Stomach smooth muscle (tissue), 2 donors: Measurements from ENCODE around the gene PDZD7.
A peak's percentile ranks its signal among the peaks of the same experiment; 100 is the strongest.

Source experiments
- H3K27ac ChIP-seq: one replicate; pipeline ENCODE4 v1.7.0; 2013; ENCODE audit warnings: mild to moderate bottlenecking, low read length, inconsistent platforms
- H3K27me3 ChIP-seq, 2 donors: one replicate each; pipeline ENCODE4 v1.7.0; 2013; ENCODE audit warnings: low read length in 2 of 2; ENCODE audit not compliant: insufficient read depth in 2 of 2, control insufficient read depth in 1 of 2
- H3K36me3 ChIP-seq, 2 donors: one replicate each; pipeline ENCODE4 v1.7.0; 2013; ENCODE audit warnings: low read length in 2 of 2; ENCODE audit not compliant: control insufficient read depth in 2 of 2, insufficient read depth in 2 of 2
- H3K4me1 ChIP-seq: one replicate; pipeline ENCODE4 v1.7.0; 2013; ENCODE audit warnings: low read length; ENCODE audit not compliant: control insufficient read depth, insufficient read depth
- H3K4me3 ChIP-seq, 2 donors: one replicate each; pipeline ENCODE4 v1.7.0; 2013; ENCODE audit warnings: low read length in 2 of 2
- H3K9ac ChIP-seq, 2 donors: one replicate each; pipeline ENCODE4 v1.7.0; 2013; ENCODE audit warnings: low read length in 2 of 2, mild to moderate bottlenecking in 1 of 2
- H3K9me3 ChIP-seq, 2 donors: one replicate each; pipeline ENCODE4 v1.7.0; 2013; ENCODE audit warnings: low read length in 2 of 2; ENCODE audit not compliant: control insufficient read depth in 2 of 2
- donor health status: healthy.
- donor health status: Pancreatic carcinoma.

PDZD7 gene

DNA sequence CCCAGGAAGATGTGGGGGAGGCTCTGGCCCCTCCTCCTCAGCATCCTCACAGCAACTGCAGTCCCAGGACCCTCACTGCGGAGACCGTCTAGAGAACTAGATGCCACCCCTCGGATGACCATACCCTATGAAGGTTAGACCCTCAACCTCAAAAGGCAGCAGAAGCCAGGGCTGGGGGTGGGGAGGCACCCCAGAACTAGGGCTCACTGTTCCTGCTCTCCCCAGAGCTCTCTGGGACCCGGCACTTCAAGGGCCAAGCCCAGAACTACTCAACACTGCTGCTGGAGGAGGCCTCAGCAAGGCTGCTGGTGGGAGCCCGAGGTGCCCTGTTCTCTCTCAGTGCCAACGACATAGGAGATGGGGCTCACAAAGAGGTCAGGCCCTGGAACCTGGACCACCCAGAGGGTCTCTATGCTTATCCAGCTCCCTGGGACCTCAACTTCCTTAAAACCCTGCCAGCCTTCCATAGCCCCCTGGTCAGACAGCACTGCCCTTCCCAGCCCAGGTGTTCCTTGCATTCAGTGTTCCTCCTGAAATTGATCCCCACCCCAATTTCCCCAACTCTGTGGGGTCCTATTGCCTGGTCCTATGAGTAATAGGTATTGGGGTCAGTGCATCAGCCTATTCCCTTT is 57.9 kb downstream of the PDZD7 start:
- Histone ChIP-seq H3K36me3 (peaks cover 0 to 9% of the 10 kb centered on the region in 2 donors), H3K9me3 (no peaks in the 10 kb centered on the region), H3K4me1 (peaks cover 13% of the 10 kb centered on the region), H3K27me3 (no peaks in the 10 kb centered on the region), H3K9ac (no peak overlapping the region), H3K4me3 (no peak overlapping the region), H3K27ac (no peak overlapping the region)

DNA sequence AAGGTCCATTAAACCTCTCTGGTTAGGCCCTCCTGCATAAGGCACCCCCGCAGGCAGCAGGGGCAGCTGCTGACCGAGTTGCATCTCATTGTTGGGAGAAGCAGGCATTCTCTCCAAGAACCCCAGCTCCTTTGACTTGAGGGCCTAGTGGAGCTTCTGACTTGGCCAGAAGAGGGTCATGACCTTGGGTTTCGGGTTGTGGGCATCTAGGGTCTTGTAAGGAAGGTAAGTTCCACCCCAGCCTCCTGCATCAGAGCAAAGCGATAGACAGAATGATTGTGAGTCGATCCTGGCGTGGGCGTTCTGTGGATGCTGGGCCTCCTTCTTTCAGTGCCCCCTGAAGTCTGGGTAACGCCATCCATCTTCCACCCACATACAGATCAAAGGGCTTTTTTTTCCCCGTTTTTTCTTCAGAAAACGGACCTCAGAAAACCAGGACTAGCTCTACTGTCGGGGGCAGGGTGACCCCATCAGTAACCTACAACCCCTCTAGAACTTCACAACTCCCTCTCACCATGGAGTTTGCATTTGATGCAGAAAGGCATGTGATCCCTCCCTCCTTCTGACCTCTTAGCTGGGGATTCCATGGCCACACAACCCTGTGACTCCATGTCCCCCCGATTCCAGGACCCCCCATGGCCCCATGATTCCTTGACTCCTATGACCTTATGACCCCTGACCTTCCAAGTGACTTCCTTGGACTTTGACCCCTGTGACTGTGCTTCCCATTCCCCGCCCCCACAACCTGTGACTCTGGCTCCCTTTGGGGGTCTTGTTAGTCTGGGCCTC is 58.6 kb downstream of the PDZD7 start:
- Histone ChIP-seq H3K27me3 (no peaks in the 10 kb centered on the region), H3K27ac (no peak overlapping the region), H3K9ac (no peak overlapping the region), H3K36me3 (peaks cover 0 to 9% of the 10 kb centered on the region in 2 donors), H3K9me3 (no peaks in the 10 kb centered on the region), H3K4me3 (no peak overlapping the region), H3K4me1 (peaks cover 13% of the 10 kb centered on the region)

DNA sequence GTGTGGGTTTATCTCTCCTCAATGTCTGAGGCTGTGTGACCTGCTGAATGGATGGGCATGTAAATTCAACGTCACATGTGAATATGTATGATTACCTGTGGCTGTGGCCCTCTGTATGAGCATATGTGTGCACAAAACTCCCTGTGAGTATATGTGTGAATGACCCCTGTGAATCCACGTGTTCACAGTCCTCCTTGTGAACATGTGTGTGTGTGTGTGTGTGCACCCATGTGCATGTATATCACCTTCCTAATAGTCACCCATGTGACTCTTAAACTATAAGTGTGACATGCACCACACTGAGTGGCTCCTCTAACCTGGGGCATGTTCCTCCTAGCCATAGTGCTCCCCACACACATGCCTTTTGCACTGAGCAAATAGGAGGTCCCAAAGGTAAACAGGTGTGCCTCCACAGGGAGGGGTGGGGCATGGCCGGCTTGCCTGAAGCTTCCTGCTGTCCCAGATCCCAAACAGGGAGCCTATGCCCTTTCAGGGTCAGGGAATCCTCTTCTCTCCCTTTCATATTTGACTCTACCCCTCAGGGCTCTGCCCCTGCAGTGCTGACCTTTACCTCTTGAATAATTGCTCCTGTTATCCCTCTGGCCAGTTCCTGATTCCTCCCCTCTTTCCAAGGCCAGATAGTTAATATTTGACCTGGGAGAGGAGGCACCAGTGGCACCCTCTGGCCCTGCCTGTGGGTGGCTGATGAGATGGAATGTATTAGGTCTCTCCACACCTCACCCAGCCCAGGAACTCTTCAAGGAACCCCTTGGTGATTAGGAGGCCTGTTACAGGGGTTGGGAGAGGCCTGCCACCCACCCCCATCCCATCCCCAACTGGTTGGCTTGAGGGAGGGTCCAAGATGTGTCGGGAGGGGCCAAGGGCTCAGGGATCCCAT is 59.8 kb downstream of the PDZD7 start:
- Histone ChIP-seq H3K27me3 (no peaks in the 10 kb centered on the region), H3K9ac (no peak overlapping the region), H3K36me3 (peaks cover 0 to 12% of the 10 kb centered on the region in 2 donors), H3K27ac (no peak overlapping the region), H3K9me3 (no peaks in the 10 kb centered on the region), H3K4me3 (no peak overlapping the region), H3K4me1 (peaks cover 13% of the 10 kb centered on the region)

DNA sequence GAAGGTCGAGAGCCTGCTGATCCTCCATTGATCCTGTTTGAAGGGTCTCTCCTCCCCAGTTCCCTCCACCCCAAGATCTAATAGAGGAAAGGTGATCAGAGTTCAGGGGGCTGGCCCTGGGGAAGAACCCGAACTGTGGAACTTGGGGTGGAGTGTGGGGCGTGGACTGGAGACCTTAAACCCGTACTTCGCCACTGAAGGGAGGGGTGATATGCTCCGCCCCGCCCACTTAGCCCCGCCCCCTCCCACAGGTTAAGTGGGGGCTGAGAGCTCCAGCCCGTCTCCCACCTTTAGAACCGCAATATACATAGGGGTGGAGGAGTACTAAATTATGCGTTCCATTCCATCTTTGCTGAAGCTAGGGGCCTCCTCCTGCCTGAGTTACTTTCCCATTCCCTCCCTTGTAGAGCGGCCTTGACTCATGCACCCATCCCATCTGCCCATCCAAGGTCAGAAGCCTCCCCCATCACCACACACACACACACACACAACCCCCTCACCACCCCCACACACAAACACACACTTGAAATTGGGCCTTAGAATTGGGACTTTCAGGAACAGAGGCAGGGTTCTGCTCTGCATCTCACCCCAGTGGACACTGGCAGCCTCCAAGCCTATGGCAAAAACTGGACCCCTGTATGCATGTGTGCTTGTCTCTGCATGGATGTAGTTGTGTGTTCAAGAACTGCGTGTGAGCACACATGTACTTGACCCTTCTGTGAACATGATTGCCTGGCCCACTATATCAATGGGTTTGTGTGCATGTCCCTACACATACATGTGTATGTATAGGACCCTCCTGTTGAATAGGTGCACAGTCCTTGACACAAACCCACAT is 60.6 kb downstream of the PDZD7 start:
- H3K27me3 ChIP-seq = no peaks in the 10 kb centered on the region
- no peak overlapping the region for H3K27ac ChIP-seq
- H3K4me3 ChIP-seq = peak overlapping the region; percentile 50 to 76
- H3K9me3 ChIP-seq = no peaks in the 10 kb centered on the region
- peaks cover 0 to 14% of the 10 kb centered on the region in 2 donors for H3K36me3 ChIP-seq
- peak overlapping the region; percentile 35 to 64 for H3K9ac ChIP-seq
- peaks cover 13% of the 10 kb centered on the region for H3K4me1 ChIP-seq

DNA sequence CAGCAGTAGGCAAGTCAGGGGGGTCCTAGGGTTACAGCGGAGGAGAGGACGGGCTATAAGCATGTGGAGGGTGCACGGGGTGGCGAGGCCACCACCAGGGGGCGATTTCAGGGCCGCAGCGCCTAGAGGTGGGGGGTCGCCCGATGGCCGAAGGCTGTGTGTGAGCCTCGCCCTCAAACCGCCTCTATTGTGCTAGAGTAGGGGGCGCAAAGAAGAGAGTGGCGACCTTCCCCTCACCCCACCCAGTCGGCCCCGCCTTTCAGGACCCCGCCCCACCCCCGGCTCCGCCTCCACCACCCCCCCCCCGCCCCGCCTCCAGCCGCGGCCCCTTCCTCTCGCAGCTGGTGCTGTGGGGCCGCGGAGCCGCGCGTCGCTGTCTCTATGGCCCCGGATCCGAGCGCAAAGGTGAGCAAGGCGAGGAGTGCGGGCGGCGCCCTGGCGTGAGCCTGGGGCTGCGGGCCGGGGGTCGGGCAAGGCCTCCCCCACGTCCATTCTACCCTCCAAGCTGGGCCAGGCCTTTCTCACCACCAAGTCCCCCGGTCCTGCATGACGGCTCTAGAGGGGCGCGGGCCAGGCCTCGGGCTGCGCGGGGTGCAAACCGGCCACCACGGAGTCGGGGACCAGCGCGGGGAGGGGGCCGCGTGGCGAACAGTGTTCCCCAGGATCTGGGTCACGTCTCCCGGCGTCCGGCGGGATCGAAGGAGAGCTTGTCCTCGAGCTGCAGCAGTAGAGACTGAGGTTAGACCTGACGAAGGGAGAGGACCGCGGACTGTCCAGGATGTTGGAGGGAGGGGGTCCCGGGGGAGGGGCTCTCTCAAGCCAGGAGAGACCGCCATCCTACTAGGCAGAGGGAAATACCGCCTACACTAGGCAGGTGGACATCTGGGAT is 61.5 kb downstream of the PDZD7 start, which contains the start of gene SEMA4G:
TSS of gene SEMA4G (plus strand) at position 318 of the 889 bp plus-strand sequence. CDS start 3,409 bp downstream, outside the sequence.
- Histone ChIP-seq H3K4me3 (peak within 1 kb of the TSS; percentile 50 to 76), H3K4me1 (peaks cover 13% of the 10 kb centered on the region), H3K27ac (no peak within 1 kb of the TSS), H3K9ac (peak within 1 kb of the TSS; percentile 35 to 72), H3K27me3 (no peaks in the 10 kb centered on the region), H3K9me3 (no peaks in the 10 kb centered on the region), H3K36me3 (peaks cover 0 to 14% of the 10 kb centered on the region in 2 donors)

DNA sequence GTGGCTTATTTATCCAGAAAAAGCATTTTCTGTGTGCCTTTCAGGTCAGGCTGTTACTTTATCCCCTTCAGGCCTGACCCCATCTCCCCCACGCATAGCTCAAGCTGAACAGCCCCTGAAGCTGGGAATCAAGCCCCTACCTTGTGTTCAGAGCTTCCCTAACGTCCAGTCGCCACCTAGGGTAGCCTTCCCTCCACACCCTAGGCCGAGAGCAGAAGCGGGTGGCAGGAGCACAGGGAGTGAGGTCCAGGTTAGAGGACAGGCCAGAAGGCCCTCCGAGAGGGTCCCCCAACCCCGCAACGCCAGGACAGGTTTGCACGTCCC is 62.1 kb downstream of the PDZD7 start:
- H3K27ac ChIP-seq = no peak overlapping the region
- peak overlapping the region in 1 of 2 donors; percentile 72 for H3K9ac ChIP-seq
- no peaks in the 10 kb centered on the region for H3K27me3 ChIP-seq

DNA sequence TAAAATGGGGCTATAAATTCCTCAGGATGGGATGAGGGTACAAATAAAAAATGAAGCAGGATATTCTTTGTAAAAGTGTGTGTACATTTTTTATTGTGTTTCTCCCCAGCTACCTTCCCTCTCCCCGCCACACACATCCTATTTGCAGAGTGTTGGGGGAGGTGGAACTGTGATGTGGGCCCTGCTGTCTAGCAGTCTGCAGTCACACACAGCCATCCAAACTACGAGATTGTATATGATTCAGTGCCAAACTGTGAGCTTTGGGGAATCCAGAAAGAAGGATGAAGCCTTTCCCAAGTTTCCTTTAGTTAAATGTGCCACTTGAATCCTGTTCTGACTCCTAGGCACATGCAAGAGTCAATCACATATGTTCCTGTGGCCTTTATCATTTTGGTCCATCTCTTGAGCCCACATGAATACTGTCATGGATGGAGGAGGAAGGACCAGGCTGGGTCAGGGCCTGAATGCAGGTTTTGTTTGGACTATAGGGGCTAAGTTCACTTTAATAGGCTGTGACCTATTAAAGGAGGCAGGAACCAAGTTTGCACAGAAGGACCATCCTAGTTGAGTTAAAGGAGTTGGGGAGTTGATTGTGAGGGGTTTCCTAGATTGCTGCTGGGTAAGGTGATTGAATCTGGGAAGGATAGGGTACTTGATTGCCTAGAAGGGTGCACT is 62.7 kb downstream of the PDZD7 start:
- no peak overlapping the region for H3K27ac ChIP-seq
- peak overlapping the region in 1 of 2 donors; percentile 14 for H3K9ac ChIP-seq
- H3K4me3 ChIP-seq = peak overlapping the region in 1 of 2 donors; percentile 76

More for the DNA sequence above, 62.1 kb downstream of the PDZD7 start:
- no peaks in the 10 kb centered on the region for H3K9me3 ChIP-seq
- peak overlapping the region; percentile 44 to 76 for H3K4me3 ChIP-seq
- peaks cover 13% of the 10 kb centered on the region for H3K4me1 ChIP-seq
- peaks cover 5 to 14% of the 10 kb centered on the region in 2 donors for H3K36me3 ChIP-seq

DNA sequence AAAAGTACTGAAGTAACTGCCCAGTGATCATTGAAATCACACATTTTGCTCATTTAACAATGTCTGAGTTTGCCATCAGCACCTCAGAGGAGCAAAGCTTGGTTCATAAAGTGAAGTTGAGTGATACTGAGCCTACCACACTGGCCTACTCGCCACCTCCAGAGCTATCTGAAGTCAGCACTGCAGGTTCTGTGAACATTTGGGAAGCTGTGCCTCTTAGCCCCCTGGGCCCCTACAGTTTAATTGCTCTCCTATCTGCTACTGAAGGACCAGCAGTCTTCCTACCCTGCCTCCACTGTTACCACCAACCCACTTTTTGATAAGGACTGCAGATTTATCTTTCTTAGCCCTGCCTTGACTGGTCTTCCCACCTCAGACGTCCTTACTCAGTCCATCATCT is 63.6 kb downstream of the PDZD7 start:
- Histone ChIP-seq H3K4me1 (peaks cover 13% of the 10 kb centered on the region), H3K27ac (no peak overlapping the region), H3K27me3 (no peaks in the 10 kb centered on the region), H3K4me3 (no peak overlapping the region), H3K9ac (peak overlapping the region in 1 of 2 donors; percentile 21), H3K9me3 (no peaks in the 10 kb centered on the region), H3K36me3 (peaks cover 14 to 18% of the 10 kb centered on the region in 2 donors)

More for the DNA sequence above, 62.7 kb downstream of the PDZD7 start:
- peaks cover 13% of the 10 kb centered on the region for H3K4me1 ChIP-seq
- H3K9me3 ChIP-seq = no peaks in the 10 kb centered on the region
- H3K27me3 ChIP-seq = no peaks in the 10 kb centered on the region
- peaks cover 7 to 14% of the 10 kb centered on the region in 2 donors for H3K36me3 ChIP-seq

DNA sequence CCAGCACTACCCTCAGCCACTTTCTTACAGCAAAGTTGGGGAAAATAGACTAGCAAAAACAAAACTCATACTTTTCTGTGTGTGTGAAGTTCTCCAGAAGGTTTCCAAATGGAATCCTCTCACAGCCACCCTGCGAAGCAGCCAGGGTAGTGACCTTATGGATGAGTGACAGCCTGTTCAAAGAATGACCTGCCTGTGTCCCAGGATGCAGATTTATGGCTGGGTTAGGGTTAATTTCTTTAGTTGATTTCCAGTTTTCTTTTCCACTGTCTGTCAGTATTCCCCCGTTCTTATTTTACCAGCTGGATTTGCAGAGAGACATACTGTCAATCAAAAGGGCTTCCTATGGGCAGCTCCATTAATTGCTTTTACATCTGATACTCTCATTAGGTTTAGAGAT is 64.0 kb downstream of the PDZD7 start:
- Histone ChIP-seq H3K9me3 (no peaks in the 10 kb centered on the region), H3K36me3 (peaks cover 18% of the 10 kb centered on the region in 2 donors), H3K27me3 (no peaks in the 10 kb centered on the region), H3K27ac (no peak overlapping the region), H3K4me1 (peaks cover 13% of the 10 kb centered on the region), H3K9ac (no peak overlapping the region), H3K4me3 (no peak overlapping the region)
